ENCODE results near the gene CEBPB. TPM values are rescaled to one million over a fixed set of nuclear protein-coding genes. Genes with fewer than 3 reads are reported as not detected.

The CEBPB gene
- total RNA-seq, 2 donors from 2014 or later, result 47.7 to 104 TPM

DNA sequence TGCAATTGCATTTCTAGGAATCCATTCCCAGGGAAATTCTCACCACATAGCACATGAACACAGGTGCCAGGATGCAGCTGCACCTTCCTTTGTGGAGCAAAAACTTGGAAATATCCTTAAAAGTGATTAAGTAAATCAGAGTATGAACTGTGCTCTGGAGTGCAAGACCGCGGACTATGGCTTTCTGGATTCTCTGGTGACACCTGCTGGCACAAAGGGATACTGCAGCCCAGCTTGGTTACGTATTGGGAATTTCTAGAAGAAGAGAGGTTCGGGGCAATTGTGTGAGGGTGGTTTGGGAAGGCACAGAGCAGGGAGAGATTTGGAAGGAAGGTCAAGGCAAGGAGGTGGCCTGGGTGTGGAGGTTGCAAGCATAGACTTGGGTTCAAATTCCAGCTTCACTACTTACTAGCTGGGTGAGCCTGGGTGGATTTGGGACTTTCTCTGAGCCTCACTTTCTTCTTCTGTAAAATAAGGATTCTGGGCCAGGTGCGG, 21.3 kb upstream of the CEBPB start:
- 17 to 19% methylated on average over 5 of the region's 5 CpGs for WGBS, 2 donors

DNA sequence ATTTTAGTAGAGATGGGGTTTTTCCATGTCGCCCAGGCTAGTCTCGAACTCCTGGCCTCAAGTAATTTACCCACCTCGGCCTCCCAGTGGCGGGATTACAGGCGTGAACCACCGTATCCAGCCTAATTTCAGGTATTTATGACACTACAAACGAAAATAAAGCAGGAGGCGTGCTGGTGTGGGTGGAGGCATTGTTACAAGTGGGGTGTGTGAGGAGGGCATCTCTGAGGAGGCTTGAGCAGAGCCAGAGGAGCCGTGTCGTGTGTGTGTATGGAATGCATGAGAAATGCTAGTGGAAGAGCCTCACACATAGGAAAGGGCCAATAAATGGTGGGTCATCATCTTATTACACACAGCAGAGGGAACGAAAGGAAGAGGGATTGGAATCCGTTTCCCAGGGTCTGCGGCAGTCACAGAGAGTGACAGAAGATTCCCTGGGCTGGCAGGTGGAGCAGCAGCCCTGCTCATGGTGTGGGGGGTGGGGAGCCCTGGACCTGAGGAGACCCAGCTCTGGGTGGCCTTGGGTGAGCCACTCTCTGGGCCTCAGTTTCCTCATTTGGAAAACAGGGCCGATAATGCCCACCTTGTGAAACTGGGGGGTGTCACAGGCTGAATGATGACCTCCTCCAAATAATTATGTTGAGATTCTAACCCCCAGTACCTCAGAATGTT, 19.9 kb upstream of the CEBPB start:
- DNase-seq (no peak), ATAC-seq (no peak)
- Histone ChIP-seq H3K9me3 (no peaks in the 10 kb centered on the region), H3K4me3 (no peak overlapping the region), H3K27me3 (no peaks in the 10 kb centered on the region), H3K4me1 (peaks cover 30% of the 10 kb centered on the region), H3K27ac (no peak overlapping the region), H3K36me3 (replicated peaks in 1 of 2; ENCODE audit: insufficient read depth in 1 of 2, low read depth in 2 of 2) (no peaks in the 10 kb centered on the region)
- no peak for TF ChIP-seq POLR2A (IDR thresholded peaks at IDR 0.05)
- TF ChIP-seq, protein P1, sequence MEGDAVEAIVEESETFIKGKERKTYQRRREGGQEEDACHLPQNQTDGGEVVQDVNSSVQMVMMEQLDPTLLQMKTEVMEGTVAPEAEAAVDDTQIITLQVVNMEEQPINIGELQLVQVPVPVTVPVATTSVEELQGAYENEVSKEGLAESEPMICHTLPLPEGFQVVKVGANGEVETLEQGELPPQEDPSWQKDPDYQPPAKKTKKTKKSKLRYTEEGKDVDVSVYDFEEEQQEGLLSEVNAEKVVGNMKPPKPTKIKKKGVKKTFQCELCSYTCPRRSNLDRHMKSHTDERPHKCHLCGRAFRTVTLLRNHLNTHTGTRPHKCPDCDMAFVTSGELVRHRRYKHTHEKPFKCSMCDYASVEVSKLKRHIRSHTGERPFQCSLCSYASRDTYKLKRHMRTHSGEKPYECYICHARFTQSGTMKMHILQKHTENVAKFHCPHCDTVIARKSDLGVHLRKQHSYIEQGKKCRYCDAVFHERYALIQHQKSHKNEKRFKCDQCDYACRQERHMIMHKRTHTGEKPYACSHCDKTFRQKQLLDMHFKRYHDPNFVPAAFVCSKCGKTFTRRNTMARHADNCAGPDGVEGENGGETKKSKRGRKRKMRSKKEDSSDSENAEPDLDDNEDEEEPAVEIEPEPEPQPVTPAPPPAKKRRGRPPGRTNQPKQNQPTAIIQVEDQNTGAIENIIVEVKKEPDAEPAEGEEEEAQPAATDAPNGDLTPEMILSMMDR (IDR thresholded peaks at IDR 0.05), result no peak
- WGBS, 2 donors, result 84 to 85% methylated on average over 14 of the region's 14 CpGs
- intact Hi-C loops (cut with DNase I), result no loop called here

More for the DNA sequence above, 21.3 kb upstream of the CEBPB start:
- ATAC-seq, result peak; percentile 25
- DNase-seq, result peak; percentile 81 to 91 (median 88)
- intact Hi-C loops (cut with DNase I), result no loop called here
- TF ChIP-seq, protein P1 (IDR thresholded peaks at IDR 0.05), result peak; percentile 86 to 97 (median 93)
- TF ChIP-seq POLR2A (IDR thresholded peaks at IDR 0.05), result no peak
- Histone ChIP-seq H3K27ac (no peak overlapping the region), H3K9me3 (no peaks in the 10 kb centered on the region), H3K4me1 (peaks cover 35% of the 10 kb centered on the region), H3K27me3 (no peaks in the 10 kb centered on the region), H3K36me3 (replicated peaks in 1 of 2; ENCODE audit: insufficient read depth in 1 of 2, low read depth in 2 of 2) (no peaks in the 10 kb centered on the region), H3K4me3 (no peak overlapping the region)

DNA sequence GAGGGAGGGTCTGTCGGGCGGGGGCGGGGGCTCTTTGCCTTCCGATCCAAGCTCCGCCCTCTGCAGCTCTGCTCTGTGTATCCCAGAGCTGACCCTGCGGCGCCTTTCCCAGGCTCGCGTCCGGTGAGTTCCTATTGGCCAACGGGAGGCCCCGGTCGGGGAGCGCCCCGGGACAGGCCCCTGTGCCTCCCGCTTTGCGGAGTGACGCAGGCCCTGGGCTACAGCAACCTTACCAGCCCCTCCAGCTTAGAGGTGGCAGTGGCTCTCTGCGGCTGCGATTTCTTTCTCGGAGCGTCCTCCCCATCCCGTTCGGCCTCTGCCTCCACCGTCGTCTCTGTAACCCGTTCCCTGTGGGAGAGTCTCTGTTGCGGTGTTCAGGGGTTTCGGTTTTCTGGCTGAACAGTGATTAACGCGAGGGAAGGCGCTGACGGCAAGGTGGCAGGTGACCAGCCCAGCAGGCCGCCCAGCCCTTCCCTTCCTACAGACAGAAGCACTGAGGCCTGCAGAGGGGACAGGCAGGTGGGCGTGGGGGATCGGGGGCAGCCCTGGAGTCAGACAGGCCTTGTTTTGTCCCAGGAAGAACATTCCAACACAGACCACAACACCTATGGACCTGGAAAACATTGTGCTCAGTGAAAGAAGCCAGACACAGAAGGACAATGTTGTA, 18.1 kb upstream of the CEBPB start:
- 0 to 21% methylated on average over 2 to 36 of the region's 36 CpGs for WGBS, 2 donors
- peaks cover 21% of the 10 kb centered on the region for H3K4me1 ChIP-seq
- intact Hi-C loops (cut with DNase I), result no loop called here
- H3K9me3 ChIP-seq, result no peaks in the 10 kb centered on the region
- ATAC-seq (peak; percentile 95), DNase-seq (peak; percentile 84 to 93 (median 90))
- H3K36me3 ChIP-seq (replicated peaks in 1 of 2; ENCODE audit: insufficient read depth in 1 of 2, low read depth in 2 of 2), result no peaks in the 10 kb centered on the region
- H3K27ac ChIP-seq, result peak overlapping the region; percentile 66 to 92 (median 84)
- peak overlapping the region; percentile 5 to 6 for H3K4me3 ChIP-seq
- no peaks in the 10 kb centered on the region for H3K27me3 ChIP-seq
- TF ChIP-seq, protein P1 (IDR thresholded peaks at IDR 0.05), result no peak
- peak; percentile 57 to 90 (median 85) for TF ChIP-seq POLR2A (IDR thresholded peaks at IDR 0.05)

DNA sequence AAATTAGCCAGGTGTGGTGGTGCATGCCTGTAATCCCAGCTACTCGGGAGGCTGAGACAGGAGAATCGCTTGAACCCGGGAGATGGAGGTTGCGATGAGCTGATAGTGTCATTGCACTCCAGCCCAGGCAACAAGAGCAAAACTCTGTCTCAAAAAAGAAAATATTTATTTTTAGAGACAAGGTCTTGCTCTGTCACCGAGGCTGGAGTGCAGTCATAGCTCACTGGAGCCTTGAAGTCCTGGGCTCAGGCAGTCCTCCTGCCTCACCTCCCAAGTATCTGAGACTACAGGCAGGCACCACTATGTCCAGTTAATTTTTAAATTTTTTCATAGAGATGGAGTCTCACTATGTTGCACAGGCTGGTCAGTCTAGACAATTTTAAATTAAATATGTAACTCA, 16.2 kb upstream of the CEBPB start:
- intact Hi-C loops (cut with DNase I), result loop anchor here (2.0 kb wide), 1 partner anchor 54 kb away; no protein-coding TSS in a partner anchor
- H3K4me1 ChIP-seq, result peaks cover 17% of the 10 kb centered on the region
- no peaks in the 10 kb centered on the region for H3K9me3 ChIP-seq
- TF ChIP-seq, protein P1 (IDR thresholded peaks at IDR 0.05), result no peak
- TF ChIP-seq POLR2A (IDR thresholded peaks at IDR 0.05), result no peak
- no peak overlapping the region for H3K4me3 ChIP-seq
- H3K27ac ChIP-seq, result no peak overlapping the region
- no peak for DNase-seq
- H3K27me3 ChIP-seq, result no peaks in the 10 kb centered on the region
- no peak for ATAC-seq
- WGBS, 2 donors, result 78 to 90% methylated on average over 5 of the region's 5 CpGs
- H3K36me3 ChIP-seq (replicated peaks in 1 of 2; ENCODE audit: insufficient read depth in 1 of 2, low read depth in 2 of 2), result no peaks in the 10 kb centered on the region

All from body of pancreas (tissue), 4 donors.